NCI-H1105 treated with DMSO at 0.1 percent for 48 hours (cell line): ENCODE data around the gene GJD4.

Experiments used
- DNase-seq: peaks from one replicate; lab custom pipeline; 2025; lab: John Stamatoyannopoulos, UW

The GJD4 gene

DNA sequence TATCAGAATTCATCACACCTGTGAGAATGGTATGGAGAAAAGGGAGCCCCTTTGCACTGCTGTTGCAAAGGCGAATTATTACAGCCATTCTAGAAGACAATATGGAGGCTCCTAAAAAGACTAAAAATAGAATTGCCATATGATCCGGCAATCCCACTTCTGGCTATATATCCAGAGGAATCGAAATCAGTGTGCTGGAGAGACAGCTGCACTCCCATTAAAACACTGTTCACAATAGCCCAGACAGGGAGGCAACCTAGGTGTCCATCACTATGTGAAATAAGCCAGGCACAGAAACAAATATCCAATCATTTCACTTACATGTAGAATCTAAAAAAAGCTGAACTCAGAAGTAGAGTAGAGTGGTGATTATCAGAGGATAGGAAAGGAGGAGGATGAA, 26.0 kb upstream of the GJD4 start:
- DNase-seq = no peak

DNA sequence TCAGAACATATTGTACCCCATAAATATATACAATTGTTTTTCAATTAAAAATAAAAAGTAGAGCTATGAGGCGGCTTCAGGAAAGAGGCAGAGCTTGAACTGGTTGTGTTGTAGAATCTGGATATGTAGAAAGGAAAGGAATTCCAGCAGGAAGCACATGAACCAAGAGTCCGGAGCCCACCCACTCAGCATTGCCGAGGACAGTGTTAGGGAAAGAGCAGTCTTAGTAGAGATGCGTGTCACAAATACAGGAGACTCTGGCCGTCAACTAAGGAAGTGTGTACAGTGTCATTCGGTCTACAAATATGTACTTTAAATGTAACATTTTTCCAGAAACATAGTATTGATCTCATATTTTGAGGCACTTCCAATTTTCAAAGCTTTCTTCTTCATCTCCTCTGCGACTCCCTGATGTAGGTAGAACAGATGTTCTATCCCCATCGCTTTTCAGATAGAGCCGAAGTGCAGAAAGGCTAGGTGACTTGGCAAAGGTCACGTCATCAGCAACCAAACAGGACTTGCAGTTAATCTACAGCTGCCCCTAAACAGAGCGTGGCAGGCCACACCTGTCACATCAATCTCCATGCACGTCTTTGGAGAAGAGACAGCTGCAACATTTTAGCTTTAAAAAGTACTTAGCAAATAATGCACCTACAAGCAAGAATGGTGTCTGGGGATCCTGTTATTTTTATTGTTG, 25.3 kb upstream of the GJD4 start:
- DNase-seq = no peak

DNA sequence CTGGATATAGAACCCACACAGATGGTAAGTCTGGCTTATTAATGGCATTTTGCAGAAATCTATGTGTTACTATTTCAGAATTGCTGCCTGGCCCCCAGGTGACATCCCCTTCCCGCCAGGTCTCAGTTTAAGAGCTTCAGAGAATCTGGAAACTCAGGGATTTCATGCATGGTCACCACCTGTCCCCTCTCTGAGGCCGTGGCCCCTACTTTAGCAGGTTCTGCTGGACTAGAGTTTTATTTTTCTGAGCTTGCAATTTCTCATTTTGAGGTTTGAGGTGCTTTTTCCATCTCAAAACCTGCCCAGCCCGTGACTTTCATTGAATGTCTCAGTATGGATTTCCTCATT, 24.7 kb upstream of the GJD4 start:
- DNase-seq = no peak

DNA sequence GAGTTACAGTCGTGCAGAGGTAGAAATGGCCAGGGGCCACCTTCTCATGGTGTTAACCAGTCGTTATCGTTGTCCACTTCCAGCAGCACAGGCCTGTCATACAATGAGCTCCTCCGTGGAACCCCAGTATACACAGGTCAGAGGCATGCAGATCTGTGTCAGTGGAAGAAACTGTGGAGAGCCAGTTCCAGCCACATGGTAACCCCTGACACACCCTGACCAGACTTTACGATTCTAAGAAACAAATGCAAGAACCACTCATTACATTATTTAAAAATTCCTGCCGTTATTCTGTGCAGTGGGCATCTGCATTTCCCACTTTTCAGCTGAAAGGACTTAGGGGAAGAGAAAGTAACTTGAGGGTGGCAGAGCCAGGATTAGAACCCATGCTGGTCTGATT, 23.5 kb upstream of the GJD4 start:
- no peak for DNase-seq

DNA sequence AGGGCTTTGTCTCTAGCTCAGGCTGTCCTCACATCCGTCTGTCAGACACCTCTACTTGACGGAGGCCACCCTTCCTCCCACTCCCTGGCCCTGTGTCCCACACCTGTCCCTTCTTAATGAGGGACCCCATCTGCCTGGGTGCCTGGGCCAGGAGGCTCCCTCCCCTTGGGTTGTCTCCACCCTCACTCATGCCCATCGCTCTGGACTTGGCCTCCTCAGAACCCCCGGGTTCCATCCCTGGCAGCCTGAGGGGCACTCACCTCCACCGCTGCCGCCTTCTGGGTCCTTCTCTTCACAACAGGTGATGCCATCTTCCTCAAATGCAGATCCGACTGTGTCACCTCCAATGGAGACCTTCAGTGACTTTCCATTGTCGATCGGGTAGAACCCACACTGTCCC, 20.2 kb upstream of the GJD4 start:
- DNase-seq = no peak

DNA sequence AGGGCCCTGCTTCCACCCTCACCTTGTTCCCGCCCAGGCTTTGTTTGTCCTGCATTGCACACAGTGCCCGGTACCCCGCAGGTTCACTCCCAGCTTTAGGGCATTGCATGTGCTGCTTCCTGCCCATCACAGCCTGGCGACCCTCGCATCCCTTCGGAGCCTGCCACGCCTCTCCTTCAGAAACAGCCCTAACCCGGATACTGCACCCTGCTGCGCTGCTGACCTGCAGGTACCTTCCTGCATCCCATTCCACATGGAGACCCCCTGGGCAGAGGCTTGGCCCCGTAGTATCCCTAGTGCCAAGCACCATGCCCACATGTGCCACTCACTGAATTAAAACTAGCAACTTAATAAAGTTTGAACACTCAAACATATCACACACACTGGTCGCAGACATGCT, 19.8 kb upstream of the GJD4 start:
- DNase-seq = no peak

DNA sequence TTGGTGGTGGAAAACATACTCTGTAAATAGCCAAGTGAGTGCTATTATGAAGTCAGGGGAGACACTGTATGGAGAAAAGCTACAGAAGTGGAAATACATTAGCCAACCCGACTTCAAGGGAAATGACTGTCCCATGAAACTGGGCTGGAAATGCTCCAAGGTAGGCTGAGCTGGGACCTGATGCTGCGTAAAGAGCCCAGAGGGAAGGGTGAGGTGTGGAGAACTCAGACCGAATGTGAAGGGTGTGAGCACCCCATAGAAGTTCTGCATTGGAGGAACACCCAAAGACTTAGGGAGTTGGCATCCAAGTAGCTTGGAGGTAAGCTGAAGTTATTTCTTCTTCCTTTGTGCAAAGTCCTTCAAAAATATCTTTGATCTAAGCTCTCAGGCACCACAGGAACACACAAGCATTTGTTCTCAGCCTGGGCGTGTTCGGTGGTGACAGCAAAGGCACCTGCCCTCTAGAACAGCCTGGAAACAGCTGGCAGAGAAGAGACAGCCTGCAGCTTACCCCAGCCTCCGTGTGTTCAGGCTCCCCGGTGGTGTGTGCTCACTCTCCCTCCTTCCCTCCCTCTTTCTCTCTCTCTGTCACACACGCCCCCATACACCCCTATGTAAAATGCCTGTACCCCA, 19.1 kb upstream of the GJD4 start:
- no peak for DNase-seq

DNA sequence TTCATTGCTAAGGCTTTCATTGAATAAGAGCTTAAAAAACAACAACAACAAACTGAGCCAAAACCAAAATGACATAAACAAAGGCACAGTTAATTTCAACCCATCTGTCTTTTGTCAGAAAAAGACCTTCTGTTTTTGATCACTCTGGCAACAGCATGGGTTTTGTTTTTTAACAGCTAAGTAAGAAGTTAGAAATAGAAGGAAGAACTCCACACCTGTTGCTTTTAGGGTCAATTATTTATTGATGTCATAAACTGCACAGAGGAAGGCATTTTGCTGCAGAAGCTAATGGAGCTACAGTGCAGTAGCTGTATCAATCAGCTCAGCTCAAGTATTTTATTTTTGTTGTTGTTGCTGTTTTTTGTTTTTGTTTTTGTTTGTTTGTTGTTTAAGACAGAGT, 16.3 kb upstream of the GJD4 start:
- no peak for DNase-seq

DNA sequence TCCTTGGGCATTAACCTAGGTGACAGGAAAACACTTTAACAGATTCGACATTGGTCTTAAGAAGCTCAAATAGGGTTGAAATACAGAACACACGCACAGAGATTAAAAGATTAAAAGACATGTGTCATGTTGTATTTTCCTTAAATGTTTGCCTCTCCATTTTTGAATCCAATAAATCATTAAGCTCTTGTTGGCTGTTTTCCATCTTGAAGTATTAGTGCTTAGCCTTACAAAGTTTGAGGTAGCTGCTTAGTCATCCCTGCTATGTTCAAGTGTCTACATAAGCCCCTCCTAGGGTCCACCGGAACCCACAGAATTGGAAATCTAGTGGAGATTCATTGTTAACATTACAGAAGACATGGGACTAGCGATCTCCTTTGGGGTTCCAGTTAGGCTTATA, 12.7 kb upstream of the GJD4 start:
- DNase-seq = no peak

DNA sequence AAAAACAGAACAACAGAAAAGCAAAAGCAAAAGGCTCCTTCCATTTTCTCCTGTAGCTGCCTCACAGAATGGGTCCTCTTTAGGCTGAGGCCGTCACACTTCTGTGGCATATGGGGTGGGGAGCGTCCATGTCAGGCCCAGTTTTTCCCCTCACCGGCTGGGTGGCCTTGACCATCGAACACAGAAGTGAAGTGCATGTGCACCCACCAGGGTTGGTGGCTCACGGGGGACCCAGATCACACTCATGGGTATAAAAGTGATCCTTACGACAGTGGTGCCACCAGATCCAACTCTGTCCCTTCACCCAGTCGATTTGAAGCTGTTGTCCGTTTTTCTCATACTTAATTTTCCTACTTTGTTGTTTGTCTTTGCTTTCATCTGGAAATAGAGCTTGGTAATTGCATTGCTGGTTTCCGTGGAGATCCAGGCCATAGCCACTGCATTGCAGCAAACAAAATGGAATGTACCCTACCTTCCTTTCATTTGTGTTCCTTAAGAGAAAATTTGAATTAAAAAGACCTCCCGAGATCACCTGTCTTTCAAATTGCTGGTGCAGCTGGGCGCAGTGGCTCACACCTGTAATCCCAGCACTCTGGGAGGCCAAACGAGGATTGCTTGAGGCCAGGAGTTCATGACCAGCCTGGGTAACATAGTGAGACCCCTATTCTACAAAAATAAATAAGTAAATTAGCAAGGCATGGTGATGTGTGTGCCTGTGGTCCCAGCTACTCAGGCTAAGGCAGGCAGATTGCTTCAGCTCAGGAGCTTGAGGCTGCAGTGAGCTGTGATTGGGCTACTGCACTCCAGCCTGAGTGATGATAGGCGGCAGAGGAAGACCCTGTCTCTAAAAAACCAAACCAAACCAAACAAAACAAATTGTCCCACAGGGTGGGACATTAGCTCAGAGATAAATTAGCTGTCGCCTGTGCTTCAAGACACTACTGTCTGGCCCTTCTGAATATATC, 10.7 kb upstream of the GJD4 start:
- DNase-seq = no peak

DNA sequence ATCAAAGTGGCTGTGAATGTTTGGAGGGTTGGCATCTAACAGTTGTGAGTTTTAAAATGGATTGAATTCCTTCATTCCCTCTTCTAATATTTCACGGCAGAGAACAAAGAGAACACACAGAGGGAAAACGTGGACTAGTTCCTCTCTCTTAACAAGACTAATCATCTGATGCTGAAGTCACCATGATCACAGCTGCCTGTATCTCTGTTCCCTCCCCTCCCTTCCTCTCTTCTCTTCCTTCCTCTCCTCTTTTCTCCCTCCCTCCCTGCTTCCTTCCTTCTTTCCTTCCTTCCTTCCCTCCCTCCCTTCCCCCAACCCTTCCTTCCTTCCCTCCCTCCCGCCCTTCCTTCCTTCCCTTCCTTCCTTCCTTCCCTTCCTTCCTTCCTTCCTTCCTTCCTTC, 10.0 kb upstream of the GJD4 start:
- no peak for DNase-seq

DNA sequence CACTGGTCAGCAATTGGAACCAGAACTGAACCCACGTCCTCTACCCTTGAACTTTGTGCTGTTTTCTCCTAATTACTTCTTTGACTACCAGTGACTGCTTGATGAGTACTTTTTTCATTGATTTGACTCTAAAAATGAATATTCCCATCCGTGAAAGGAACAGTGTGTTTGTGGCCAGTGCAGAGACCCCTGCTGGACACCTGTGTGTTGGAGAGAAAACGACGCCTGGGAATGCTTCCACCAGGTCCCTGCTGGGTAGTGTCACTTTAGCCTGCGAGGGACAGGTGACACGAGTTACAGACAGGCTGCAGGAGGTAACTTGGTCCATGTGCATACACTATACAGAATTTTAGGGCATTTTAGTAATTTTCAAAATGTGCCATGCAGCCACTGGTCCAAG, 6.8 kb upstream of the GJD4 start:
- no peak for DNase-seq

DNA sequence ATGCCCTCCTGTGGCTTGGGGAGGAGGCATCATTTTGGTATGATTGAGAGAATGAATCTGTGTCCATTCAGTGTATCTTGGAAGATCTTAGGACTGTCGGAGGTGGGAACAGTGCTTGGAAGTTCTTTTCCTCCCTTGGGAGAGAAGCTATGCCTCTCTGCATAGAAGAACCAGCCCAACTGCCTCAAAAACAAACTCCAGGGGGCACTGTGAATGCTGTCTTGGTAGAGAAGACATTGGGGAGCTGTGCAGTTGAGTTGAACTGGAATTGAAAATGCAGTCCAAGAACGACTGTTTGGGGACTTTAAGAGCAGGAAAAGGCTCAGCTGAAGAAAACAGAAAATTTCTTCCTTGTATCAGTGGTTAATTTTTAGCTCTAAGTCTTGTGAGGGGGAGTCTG, 4.9 kb upstream of the GJD4 start:
- no peak for DNase-seq

DNA sequence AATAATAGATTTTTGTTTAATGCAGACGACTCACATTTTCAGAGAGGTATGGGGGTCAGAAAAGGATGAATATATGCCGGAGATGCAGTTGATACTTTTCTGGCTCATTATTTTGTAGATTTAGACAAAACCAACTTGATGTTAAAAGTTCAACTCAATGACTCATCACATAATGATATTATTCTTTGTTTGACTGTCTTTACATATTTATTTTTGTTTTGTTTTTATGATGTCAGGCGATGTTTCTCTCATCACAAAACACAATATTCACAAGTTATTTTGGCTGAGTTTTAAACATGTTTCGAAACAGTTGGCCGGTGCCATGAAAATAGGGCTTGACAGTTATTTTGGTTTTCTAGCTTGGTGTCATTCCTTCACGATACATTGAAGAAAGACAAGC, 1.3 kb downstream of the GJD4 start:
- no peak for DNase-seq

DNA sequence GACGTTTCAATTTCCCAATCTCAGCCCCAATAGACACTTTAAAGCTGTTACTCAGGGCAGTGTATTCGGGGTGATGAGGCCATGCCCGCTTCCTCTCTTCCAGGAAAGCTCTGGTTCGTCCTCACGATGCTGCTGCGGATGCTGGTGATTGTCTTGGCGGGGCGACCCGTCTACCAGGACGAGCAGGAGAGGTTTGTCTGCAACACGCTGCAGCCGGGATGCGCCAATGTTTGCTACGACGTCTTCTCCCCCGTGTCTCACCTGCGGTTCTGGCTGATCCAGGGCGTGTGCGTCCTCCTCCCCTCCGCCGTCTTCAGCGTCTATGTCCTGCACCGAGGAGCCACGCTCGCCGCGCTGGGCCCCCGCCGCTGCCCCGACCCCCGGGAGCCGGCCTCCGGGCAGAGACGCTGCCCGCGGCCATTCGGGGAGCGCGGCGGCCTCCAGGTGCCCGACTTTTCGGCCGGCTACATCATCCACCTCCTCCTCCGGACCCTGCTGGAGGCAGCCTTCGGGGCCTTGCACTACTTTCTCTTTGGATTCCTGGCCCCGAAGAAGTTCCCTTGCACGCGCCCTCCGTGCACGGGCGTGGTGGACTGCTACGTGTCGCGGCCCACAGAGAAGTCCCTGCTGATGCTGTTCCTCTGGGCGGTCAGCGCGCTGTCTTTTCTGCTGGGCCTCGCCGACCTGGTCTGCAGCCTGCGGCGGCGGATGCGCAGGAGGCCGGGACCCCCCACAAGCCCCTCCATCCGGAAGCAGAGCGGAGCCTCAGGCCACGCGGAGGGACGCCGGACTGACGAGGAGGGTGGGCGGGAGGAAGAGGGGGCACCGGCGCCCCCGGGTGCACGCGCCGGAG, 2.6 kb downstream of the GJD4 start:
- DNase-seq = no peak

DNA sequence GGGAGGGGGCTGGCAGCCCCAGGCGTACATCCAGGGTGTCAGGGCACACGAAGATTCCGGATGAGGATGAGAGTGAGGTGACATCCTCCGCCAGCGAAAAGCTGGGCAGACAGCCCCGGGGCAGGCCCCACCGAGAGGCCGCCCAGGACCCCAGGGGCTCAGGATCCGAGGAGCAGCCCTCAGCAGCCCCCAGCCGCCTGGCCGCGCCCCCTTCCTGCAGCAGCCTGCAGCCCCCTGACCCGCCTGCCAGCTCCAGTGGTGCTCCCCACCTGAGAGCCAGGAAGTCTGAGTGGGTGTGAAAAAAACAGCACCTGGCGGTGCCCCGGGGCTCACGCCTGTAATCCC, 3.2 kb downstream of the GJD4 start:
- no peak for DNase-seq

DNA sequence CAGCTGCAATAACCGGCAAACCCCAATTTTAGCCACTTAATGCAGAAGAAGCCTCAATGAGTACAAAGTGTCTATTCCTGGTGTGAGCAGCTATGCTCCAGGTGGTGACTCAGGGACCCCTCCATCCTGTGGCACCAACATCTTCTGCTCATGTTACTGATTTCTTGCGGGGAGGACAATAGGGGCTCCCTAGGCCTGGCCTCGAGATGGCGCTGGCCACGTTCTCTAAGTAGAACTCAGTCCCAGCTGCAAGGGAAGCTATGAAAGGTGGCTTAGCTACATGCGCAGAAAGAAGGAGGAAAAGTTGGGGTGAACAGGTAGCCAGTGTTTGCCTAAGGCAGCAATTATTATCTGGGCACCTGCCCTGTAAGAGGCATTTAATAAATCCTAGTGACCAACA, 6.6 kb downstream of the GJD4 start:
- no peak for DNase-seq

DNA sequence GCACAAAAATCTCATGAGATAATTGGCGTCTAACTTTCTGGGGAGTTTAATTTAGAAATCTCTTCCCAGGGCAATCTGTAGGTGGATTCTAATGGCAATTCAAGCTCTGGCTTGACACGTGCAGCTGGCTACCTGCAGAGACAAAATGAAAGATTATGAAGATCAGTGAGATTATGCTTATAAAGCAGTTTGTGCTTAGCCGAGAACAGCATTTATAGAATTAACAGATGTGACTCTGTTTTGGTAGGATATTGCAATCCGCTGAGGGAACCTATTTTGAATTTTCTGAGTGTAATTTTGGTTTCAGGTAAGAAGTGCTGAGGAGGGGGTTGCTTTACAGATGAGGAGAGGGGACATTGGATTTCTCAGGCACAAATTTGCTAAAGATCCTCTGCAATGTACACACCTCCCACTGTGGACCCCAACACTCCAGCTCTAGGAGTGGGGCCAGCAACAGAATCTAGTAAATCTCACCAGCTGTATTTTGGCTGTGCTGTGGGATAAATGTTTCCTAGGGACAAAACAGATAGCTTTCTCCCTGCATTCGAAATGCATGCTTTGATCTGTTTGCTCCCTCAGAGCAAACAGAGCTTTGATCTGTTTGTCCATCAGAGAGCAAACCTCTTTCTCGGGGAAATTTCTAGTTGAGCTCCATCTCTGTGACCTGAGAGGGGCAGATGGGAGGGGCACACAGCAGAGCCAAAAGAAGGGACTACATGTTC, 7.4 kb downstream of the GJD4 start:
- DNase-seq = no peak

DNA sequence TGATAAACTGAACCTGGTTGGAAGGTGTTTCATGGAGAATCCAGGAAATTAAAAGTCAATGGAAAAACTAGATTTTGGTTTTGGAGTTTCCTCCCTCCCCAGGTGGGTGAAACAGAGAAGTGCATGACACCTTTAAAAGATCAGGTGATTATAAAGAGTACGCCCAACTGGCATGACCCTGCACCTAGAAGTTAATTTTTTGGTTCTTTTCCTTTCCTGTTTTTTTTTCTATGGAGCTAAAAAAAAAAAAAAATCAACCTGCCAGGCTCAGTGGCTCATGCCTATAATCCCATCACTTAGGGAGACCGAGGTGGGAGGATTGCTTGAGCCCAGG, 7.9 kb downstream of the GJD4 start:
- DNase-seq = no peak

DNA sequence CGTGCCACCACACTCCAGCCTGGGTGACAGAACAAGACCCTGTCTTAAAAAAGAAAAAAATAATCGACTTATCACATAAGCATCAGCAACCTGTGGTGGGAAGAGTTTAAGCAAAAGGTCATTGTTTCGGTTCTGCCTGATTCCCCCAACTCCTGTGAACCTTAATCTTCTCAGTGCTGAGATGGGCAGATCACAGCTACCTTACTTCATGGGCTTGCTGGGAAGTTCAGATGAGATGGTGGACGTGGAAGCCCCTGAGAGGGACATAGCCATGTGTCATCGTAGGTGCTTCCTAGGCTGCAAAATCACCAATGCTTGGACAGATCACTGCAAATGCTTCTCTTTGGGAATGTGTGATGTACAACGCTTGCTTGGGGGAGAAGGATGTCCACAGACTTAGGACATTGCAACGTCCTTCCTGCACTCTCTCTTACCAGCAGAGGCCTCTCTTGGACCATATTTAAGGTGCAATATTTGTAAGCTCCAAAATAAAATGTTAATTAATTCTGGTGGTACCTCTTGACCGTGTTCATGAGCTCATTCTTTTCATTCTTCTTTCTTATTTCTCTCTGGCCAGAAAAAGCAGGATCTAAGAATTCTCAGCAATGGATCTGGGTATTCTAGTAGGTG, 8.6 kb downstream of the GJD4 start:
- DNase-seq = no peak

DNA sequence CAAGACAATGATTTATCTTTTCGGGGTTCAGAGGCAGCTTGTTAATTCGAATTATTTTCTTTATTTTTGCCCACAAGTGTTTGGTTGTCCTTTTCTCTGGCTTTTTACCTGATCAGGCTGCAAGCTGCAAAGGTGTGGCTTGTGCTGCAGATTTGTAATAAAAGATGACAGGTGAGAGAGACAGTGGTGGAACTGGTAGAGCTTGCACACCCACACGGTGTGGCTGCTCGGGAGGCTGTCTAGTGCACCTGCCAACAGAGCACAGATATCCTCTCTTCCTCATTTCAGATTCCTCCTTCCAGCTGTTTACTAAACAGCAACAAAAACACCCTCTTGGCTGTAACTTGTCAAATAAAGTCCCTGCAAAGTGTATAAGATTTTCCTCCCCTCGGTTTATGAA, 9.2 kb downstream of the GJD4 start:
- DNase-seq = no peak
